Brain microvascular endothelial cell (primary cell): ENCODE results near the gene DSE.

Source experiments
- DNase-seq: peaks from one replicate; pipeline ENCODE4 v3.0.0-alpha.2; 2020
- H3K27ac ChIP-seq: fragments of 250-450 bp; sonication (Bioruptor Pico); 2 replicates; pipeline ENCODE4 v1.5.1; 2020; ENCODE audit warnings: mild to moderate bottlenecking, moderate library complexity
- H3K27me3 ChIP-seq: fragments of 250-450 bp; sonication (Bioruptor Pico); replicated peaks from 2 replicates; pipeline ENCODE4 v1.5.1; 2020; ENCODE audit warnings: mild to moderate bottlenecking
- H3K36me3 ChIP-seq: fragments of 250-450 bp; sonication (Bioruptor Pico); replicated peaks from 2 replicates; pipeline ENCODE4 v1.5.1; 2020; ENCODE audit warnings: mild to moderate bottlenecking
- H3K4me3 ChIP-seq: 2 replicates; pipeline ENCODE4 v1.5.1; 2011; ENCODE audit warnings: low read depth, mild to moderate bottlenecking, control low read depth, low read length, moderate library complexity
- in situ Hi-C: cut with HindIII; loops from 2 replicates; pipeline ENCODE4 v1.10.0; 2017; ENCODE audit warnings: low sequenced_read_pairs, low pct_ligation_motif_present
- TF ChIP-seq, protein P1 (sequence below): IDR thresholded peaks from 2 replicates; pipeline ENCODE4 v1.5.1; 2011; ENCODE audit warnings: low read depth, mild to moderate bottlenecking, moderate library complexity, low read length, control low read depth, inconsistent platforms; ENCODE audit errors: missing control alignments

The DSE gene

DNA sequence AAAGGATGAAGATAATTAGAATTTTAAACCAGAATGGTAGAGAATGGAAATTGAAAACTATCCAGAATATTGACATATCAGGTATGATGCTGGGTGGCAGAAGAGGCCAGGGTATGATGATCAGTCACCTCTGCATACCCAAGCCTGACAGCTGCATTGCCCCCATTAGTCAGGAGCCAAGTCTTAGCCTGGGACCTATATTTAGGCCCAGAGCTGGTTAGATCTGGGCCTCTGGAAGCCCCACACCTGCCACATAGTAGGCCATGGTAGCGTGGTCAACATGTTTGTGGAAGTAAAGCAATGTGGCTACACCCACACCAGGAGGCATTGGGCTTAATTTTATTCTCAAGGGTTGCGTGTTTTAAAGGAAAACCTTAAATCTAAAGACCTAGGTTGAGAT is 58.4 kb downstream of the DSE start:
- Histone ChIP-seq H3K27me3 (no peaks in the 10 kb centered on the region), H3K4me3 (no peak overlapping the region), H3K36me3 (peaks cover 38% of the 10 kb centered on the region), H3K27ac (no peak overlapping the region)
- in situ Hi-C loops, result no loop called here
- TF ChIP-seq, protein P1, sequence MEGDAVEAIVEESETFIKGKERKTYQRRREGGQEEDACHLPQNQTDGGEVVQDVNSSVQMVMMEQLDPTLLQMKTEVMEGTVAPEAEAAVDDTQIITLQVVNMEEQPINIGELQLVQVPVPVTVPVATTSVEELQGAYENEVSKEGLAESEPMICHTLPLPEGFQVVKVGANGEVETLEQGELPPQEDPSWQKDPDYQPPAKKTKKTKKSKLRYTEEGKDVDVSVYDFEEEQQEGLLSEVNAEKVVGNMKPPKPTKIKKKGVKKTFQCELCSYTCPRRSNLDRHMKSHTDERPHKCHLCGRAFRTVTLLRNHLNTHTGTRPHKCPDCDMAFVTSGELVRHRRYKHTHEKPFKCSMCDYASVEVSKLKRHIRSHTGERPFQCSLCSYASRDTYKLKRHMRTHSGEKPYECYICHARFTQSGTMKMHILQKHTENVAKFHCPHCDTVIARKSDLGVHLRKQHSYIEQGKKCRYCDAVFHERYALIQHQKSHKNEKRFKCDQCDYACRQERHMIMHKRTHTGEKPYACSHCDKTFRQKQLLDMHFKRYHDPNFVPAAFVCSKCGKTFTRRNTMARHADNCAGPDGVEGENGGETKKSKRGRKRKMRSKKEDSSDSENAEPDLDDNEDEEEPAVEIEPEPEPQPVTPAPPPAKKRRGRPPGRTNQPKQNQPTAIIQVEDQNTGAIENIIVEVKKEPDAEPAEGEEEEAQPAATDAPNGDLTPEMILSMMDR, result no peak
- DNase-seq, result no peak

DNA sequence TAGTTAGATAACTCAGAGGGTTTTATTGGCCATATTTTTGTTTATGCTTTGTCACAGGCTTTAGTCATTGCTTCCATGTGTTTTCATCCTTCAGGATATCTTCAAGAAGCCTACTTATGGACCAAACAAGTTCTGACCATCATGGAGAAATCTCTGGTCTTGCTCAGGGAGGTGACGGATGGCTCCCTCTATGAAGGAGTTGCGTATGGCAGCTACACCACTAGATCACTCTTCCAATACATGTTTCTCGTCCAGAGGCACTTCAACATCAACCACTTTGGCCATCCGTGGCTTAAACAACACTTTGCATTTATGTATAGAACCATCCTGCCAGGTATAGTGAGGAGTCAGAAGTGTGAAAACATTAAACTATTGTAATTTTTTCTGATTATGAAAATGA is 60.1 kb downstream of the DSE start:
- H3K4me3 ChIP-seq, result no peak overlapping the region
- H3K27me3 ChIP-seq, result no peaks in the 10 kb centered on the region
- TF ChIP-seq, protein P1, result no peak
- H3K36me3 ChIP-seq, result peaks cover 38% of the 10 kb centered on the region
- no peak overlapping the region for H3K27ac ChIP-seq
- in situ Hi-C loops, result no loop called here
- DNase-seq, result no peak

DNA sequence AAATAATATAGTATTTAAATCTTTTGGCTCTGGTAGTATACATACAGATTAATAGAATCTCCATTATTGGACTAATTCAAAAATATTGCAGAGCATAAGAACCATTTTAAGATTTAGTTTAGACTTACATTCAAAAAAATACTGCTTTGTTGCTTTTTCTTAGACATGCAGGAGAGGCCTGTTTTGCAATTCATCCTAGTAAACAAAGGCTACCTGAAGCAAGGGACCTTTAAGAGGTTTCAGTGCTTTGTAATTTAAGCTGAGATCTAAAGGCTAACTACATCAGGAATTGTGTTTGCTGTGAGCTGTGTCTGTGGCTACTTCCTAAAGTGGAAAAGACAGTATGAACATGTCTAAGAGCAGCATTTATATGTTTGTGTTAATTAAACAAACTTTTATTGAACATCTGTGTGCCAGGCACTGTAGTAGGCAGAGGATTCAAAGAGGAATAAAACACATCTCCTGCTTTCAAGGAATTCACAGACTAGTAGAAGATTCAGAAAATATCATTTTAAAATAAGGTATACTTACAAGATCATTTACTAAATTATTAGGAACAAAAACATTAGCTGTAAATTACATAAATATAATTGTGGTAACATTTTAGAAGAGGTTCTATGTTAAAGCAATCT is 61.3 kb downstream of the DSE start:
- H3K36me3 ChIP-seq, result peaks cover 34% of the 10 kb centered on the region
- no peak for DNase-seq
- TF ChIP-seq, protein P1, result no peak
- no peak overlapping the region for H3K4me3 ChIP-seq
- H3K27ac ChIP-seq, result no peak overlapping the region
- in situ Hi-C loops, result no loop called here
- no peaks in the 10 kb centered on the region for H3K27me3 ChIP-seq

DNA sequence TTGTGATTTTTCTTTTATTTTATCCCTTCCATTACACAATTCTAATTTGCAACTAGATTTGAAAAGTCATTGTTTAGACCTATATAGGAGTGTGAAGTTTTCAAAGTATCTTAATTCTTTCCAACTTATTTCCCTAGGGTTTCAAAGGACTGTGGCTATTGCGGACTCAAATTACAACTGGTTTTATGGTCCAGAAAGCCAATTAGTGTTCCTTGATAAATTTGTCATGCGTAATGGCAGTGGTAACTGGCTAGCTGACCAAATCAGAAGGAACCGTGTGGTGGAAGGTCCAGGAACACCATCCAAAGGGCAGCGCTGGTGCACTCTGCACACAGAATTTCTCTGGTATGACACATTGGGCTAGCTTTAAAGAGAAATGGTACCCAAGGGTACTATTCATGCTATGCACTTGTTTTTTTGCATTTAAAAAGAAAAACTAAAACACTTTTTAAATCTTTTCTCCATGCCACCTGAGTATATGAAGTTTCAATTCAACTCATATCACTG is 62.5 kb downstream of the DSE start:
- Histone ChIP-seq H3K27me3 (no peaks in the 10 kb centered on the region), H3K36me3 (peaks cover 27% of the 10 kb centered on the region), H3K27ac (no peak overlapping the region), H3K4me3 (no peak overlapping the region)
- DNase-seq, result no peak
- in situ Hi-C loops, result no loop called here
- TF ChIP-seq, protein P1, result no peak

DNA sequence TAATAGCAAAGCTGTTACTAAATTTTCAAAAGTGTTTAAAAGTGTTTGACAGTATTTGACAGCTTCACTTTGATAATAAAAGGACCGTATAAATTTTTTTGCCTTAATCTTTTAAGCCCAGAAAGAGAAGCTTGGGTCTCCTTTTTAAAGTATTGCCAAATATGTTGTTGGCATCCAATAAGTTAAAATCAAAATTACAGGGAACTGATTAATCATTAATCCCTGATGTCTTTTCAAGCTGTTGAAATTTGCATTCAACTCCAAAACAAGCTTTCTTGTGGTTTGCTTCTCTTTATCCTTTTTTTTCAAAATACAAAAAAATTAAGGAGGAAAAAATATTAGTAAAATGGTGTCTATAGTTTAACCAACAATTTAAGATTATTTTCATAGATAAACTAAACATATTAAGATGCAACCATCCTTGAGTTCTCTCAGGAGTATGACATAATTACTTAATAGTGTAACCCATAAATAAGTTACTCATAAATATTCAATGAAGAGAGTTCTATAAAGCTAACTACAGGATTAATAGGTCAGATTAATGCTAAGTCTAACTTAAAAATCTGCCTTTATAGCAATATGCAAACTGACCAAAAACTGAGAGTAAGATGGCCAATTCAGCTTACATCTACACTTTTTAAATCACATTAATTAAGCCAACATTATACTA is 63.4 kb downstream of the DSE start:
- DNase-seq, result no peak
- Histone ChIP-seq H3K27me3 (no peaks in the 10 kb centered on the region), H3K27ac (no peak overlapping the region), H3K36me3 (peaks cover 22% of the 10 kb centered on the region), H3K4me3 (no peak overlapping the region)
- TF ChIP-seq, protein P1, result no peak
- in situ Hi-C loops, result no loop called here

DNA sequence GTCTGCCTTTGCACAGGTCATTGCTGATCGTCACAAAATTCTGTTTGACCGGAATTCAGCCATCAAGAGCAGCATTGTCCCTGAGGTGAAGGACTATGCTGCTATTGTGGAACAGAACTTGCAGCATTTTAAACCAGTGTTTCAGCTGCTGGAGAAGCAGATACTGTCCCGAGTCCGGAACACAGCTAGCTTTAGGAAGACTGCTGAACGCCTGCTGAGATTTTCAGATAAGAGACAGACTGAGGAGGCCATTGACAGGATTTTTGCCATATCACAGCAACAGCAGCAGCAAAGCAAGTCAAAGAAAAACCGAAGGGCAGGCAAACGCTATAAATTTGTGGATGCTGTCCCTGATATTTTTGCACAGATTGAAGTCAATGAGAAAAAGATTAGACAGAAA is 65.8 kb downstream of the DSE start:
- DNase-seq, result no peak
- in situ Hi-C loops, result no loop called here
- Histone ChIP-seq H3K4me3 (no peak overlapping the region), H3K27ac (no peak overlapping the region), H3K36me3 (peaks cover 14% of the 10 kb centered on the region), H3K27me3 (no peaks in the 10 kb centered on the region)
- TF ChIP-seq, protein P1, result no peak
